ENCODE results near the gene TRPV2. TPM values are rescaled to one million over a fixed set of nuclear protein-coding genes. Genes with fewer than 3 reads are reported as not detected.

TRPV2 gene
- total and polyA plus RNA-seq, 5 donors: 5.2 to 19.6 (median 10.0) TPM

GRCh38 chr17:16407911-16408588 lies 7.3 kb upstream of the TRPV2 start:
- Histone ChIP-seq H3K27me3 (ENCODE audit: control insufficient read depth, insufficient read depth) (no peaks in the 10 kb centered on the region), H3K4me3 (ENCODE audit: low read length) (no peak overlapping the region), H3K4me1 (ENCODE audit: control insufficient read depth, insufficient read depth, low read length) (peaks cover 3% of the 10 kb centered on the region), H3K27ac (ENCODE audit: low read length) (peak overlapping the region; percentile 76), H3K9me3 (ENCODE audit: control insufficient read depth, low read length) (no peaks in the 10 kb centered on the region)
- intact Hi-C loops (cut with DNase I): no loop called here
- DNase-seq (peak; percentile 64 to 91 (median 78)), ATAC-seq (peak; percentile 59 to 64)
- WGBS: 14% methylated on average over 14 of the region's 14 CpGs

- Histone ChIP-seq H3K27ac (ENCODE audit: low read length) (no peak overlapping the region), H3K9me3 (ENCODE audit: control insufficient read depth, low read length) (no peaks in the 10 kb centered on the region), H3K27me3 (ENCODE audit: control insufficient read depth, insufficient read depth) (no peaks in the 10 kb centered on the region), H3K4me3 (ENCODE audit: low read length) (no peak overlapping the region), H3K4me1 (ENCODE audit: control insufficient read depth, insufficient read depth, low read length) (peaks cover 16% of the 10 kb centered on the region)
- ATAC-seq (no peak), DNase-seq (no peak)
- WGBS: 86% methylated on average over 7 of the region's 7 CpGs
- intact Hi-C loops (cut with DNase I): no loop called here
Observed at GRCh38 chr17:16417399-16417798, 2.0 kb downstream of the TRPV2 start.

GRCh38 chr17:16417896-16418684 lies 2.7 kb downstream of the TRPV2 start:
- H3K4me3 ChIP-seq (ENCODE audit: low read length): no peak overlapping the region
- H3K4me1 ChIP-seq (ENCODE audit: control insufficient read depth, insufficient read depth, low read length): peaks cover 16% of the 10 kb centered on the region
- 66% methylated on average over 7 of the region's 7 CpGs for WGBS
- peak overlapping the region; percentile 53 for H3K27ac ChIP-seq (ENCODE audit: low read length)
- no peak for ATAC-seq
- intact Hi-C loops (cut with DNase I): no loop called here
- H3K9me3 ChIP-seq (ENCODE audit: control insufficient read depth, low read length): no peaks in the 10 kb centered on the region
- no peak for DNase-seq
- H3K27me3 ChIP-seq (ENCODE audit: control insufficient read depth, insufficient read depth): no peaks in the 10 kb centered on the region

- H3K27ac ChIP-seq (ENCODE audit: low read length): peak overlapping the region; percentile 53
- no peak for ATAC-seq
- no peaks in the 10 kb centered on the region for H3K9me3 ChIP-seq (ENCODE audit: control insufficient read depth, low read length)
- DNase-seq: no peak
- WGBS: 47% methylated on average over 2 of the region's 2 CpGs
- peaks cover 16% of the 10 kb centered on the region for H3K4me1 ChIP-seq (ENCODE audit: control insufficient read depth, insufficient read depth, low read length)
- no peak overlapping the region for H3K4me3 ChIP-seq (ENCODE audit: low read length)
- intact Hi-C loops (cut with DNase I): no loop called here
- no peaks in the 10 kb centered on the region for H3K27me3 ChIP-seq (ENCODE audit: control insufficient read depth, insufficient read depth)
Observed at GRCh38 chr17:16418685-16419068, 3.3 kb downstream of the TRPV2 start.

GRCh38 chr17:16419074-16419928 lies 3.9 kb downstream of the TRPV2 start:
- 70% methylated on average over 8 of the region's 8 CpGs for WGBS
- Histone ChIP-seq H3K27me3 (ENCODE audit: control insufficient read depth, insufficient read depth) (no peaks in the 10 kb centered on the region), H3K4me3 (ENCODE audit: low read length) (no peak overlapping the region), H3K9me3 (ENCODE audit: control insufficient read depth, low read length) (no peaks in the 10 kb centered on the region), H3K4me1 (ENCODE audit: control insufficient read depth, insufficient read depth, low read length) (peaks cover 16% of the 10 kb centered on the region), H3K27ac (ENCODE audit: low read length) (peak overlapping the region; percentile 53)
- DNase-seq (no peak), ATAC-seq (peak in 1 of 2 donors; percentile 39)
- intact Hi-C loops (cut with DNase I): no loop called here

- WGBS: 84% methylated on average over 10 of the region's 10 CpGs
- H3K4me1 ChIP-seq (ENCODE audit: control insufficient read depth, insufficient read depth, low read length): peaks cover 16% of the 10 kb centered on the region
- no peaks in the 10 kb centered on the region for H3K9me3 ChIP-seq (ENCODE audit: control insufficient read depth, low read length)
- peak overlapping the region; percentile 28 for H3K27ac ChIP-seq (ENCODE audit: low read length)
- no peak for ATAC-seq
- DNase-seq: no peak
- intact Hi-C loops (cut with DNase I): no loop called here
- H3K27me3 ChIP-seq (ENCODE audit: control insufficient read depth, insufficient read depth): no peaks in the 10 kb centered on the region
- no peak overlapping the region for H3K4me3 ChIP-seq (ENCODE audit: low read length)
Observed at GRCh38 chr17:16419929-16420271, 4.5 kb downstream of the TRPV2 start.

- no peak for DNase-seq
- ATAC-seq: no peak
- Histone ChIP-seq H3K27ac (ENCODE audit: low read length) (no peak overlapping the region), H3K9me3 (ENCODE audit: control insufficient read depth, low read length) (no peaks in the 10 kb centered on the region), H3K4me1 (ENCODE audit: control insufficient read depth, insufficient read depth, low read length) (peaks cover 16% of the 10 kb centered on the region), H3K27me3 (ENCODE audit: control insufficient read depth, insufficient read depth) (no peaks in the 10 kb centered on the region), H3K4me3 (ENCODE audit: low read length) (no peak overlapping the region)
- intact Hi-C loops (cut with DNase I): no loop called here
- 89% methylated on average over 7 of the region's 7 CpGs for WGBS
Observed at GRCh38 chr17:16422416-16422815, 7.0 kb downstream of the TRPV2 start.

GRCh38 chr17:16423226-16423872 lies 8.0 kb downstream of the TRPV2 start:
- intact Hi-C loops (cut with DNase I): no loop called here
- DNase-seq (no peak), ATAC-seq (no peak)
- no peak overlapping the region for H3K27ac ChIP-seq (ENCODE audit: low read length)
- no peak overlapping the region for H3K4me3 ChIP-seq (ENCODE audit: low read length)
- no peaks in the 10 kb centered on the region for H3K27me3 ChIP-seq (ENCODE audit: control insufficient read depth, insufficient read depth)
- peaks cover 12% of the 10 kb centered on the region for H3K4me1 ChIP-seq (ENCODE audit: control insufficient read depth, insufficient read depth, low read length)
- H3K9me3 ChIP-seq (ENCODE audit: control insufficient read depth, low read length): no peaks in the 10 kb centered on the region
- 87% methylated on average over 10 of the region's 10 CpGs for WGBS

GRCh38 chr17:16425202-16425601 lies 9.8 kb downstream of the TRPV2 start:
- H3K4me1 ChIP-seq (ENCODE audit: control insufficient read depth, insufficient read depth, low read length): no peaks in the 10 kb centered on the region
- H3K27ac ChIP-seq (ENCODE audit: low read length): no peak overlapping the region
- H3K9me3 ChIP-seq (ENCODE audit: control insufficient read depth, low read length): no peaks in the 10 kb centered on the region
- DNase-seq (no peak), ATAC-seq (no peak)
- no peaks in the 10 kb centered on the region for H3K27me3 ChIP-seq (ENCODE audit: control insufficient read depth, insufficient read depth)
- intact Hi-C loops (cut with DNase I): no loop called here
- WGBS: 68% methylated on average over 6 of the region's 6 CpGs
- no peak overlapping the region for H3K4me3 ChIP-seq (ENCODE audit: low read length)

GRCh38 chr17:16425698-16426659 lies 10.6 kb downstream of the TRPV2 start:
- H3K9me3 ChIP-seq (ENCODE audit: control insufficient read depth, low read length): no peaks in the 10 kb centered on the region
- no peak overlapping the region for H3K27ac ChIP-seq (ENCODE audit: low read length)
- H3K27me3 ChIP-seq (ENCODE audit: control insufficient read depth, insufficient read depth): no peaks in the 10 kb centered on the region
- DNase-seq: peak in 1 of 3 donors; percentile 9
- no peaks in the 10 kb centered on the region for H3K4me1 ChIP-seq (ENCODE audit: control insufficient read depth, insufficient read depth, low read length)
- ATAC-seq: no peak
- intact Hi-C loops (cut with DNase I): no loop called here
- 81% methylated on average over 20 of the region's 20 CpGs for WGBS
- H3K4me3 ChIP-seq (ENCODE audit: low read length): no peak overlapping the region

All from right cardiac atrium (tissue), 5 donors.